Pons (tissue), 1 donor: ENCODE results near the gene LIMA1.
"Not testable (repeated sequence)": the region's sequence is repeated elsewhere in the genome, so short reads cannot be mapped to it uniquely, and the experiment has no call there.

Source experiments
- DNase-seq: peaks from one replicate; pipeline ENCODE4 v3.0.0-alpha.2; 2016; ENCODE audit warnings: low spot score

The LIMA1 gene

GRCh38 chr12:50185970-50186663 is 97.2 kb downstream of the LIMA1 start:
- no peak for DNase-seq

GRCh38 chr12:50185301-50185895 is 97.9 kb downstream of the LIMA1 start:
- DNase-seq: no peak

GRCh38 chr12:50184261-50184660 is 99.1 kb downstream of the LIMA1 start:
- DNase-seq: no peak

GRCh38 chr12:50182461-50182860 is 100.9 kb downstream of the LIMA1 start:
- DNase-seq: no peak

- no peak for DNase-seq
Observed at GRCh38 chr12:50181691-50182090, 101.6 kb downstream of the LIMA1 start.

- no peak for DNase-seq
Observed at GRCh38 chr12:50175716-50176026, 107.6 kb downstream of the LIMA1 start.

- DNase-seq: peak; percentile 86
Observed at GRCh38 chr12:50174971-50175715, 108.2 kb downstream of the LIMA1 start.

- DNase-seq: peak; percentile 97
Observed at GRCh38 chr12:50167049-50167828, 116.1 kb downstream of the LIMA1 start, which contains the start of gene CERS5. CERS5 (minus strand) TSS chr12:50167369; CDS start chr12:50167297, 72 bp downstream.

- DNase-seq: no peak
Observed at GRCh38 chr12:50166799-50167048, 116.6 kb downstream of the LIMA1 start.

GRCh38 chr12:50164963-50165362 is 118.4 kb downstream of the LIMA1 start:
- DNase-seq: no peak

- no peak for DNase-seq
Observed at GRCh38 chr12:50162230-50162629, 121.1 kb downstream of the LIMA1 start.

- DNase-seq: no peak
Observed at GRCh38 chr12:50160643-50161042, 122.7 kb downstream of the LIMA1 start.

GRCh38 chr12:50157259-50157658 is 126.1 kb downstream of the LIMA1 start:
- DNase-seq: no peak

- no peak for DNase-seq
Observed at GRCh38 chr12:50156641-50157040, 126.7 kb downstream of the LIMA1 start.

GRCh38 chr12:50154947-50155346 is 128.4 kb downstream of the LIMA1 start:
- not testable (repeated sequence) for DNase-seq

GRCh38 chr12:50151047-50151687 is 132.2 kb downstream of the LIMA1 start:
- no peak for DNase-seq

- no peak for DNase-seq
Observed at GRCh38 chr12:50149311-50149710, 134.0 kb downstream of the LIMA1 start.

- not testable (repeated sequence) for DNase-seq
Observed at GRCh38 chr12:50148011-50148410, 135.3 kb downstream of the LIMA1 start.

GRCh38 chr12:50147281-50147680 is 136.0 kb downstream of the LIMA1 start:
- DNase-seq: no peak

GRCh38 chr12:50145439-50145838 is 137.9 kb downstream of the LIMA1 start:
- DNase-seq: no peak

- no peak for DNase-seq
Observed at GRCh38 chr12:50142993-50143392, 140.3 kb downstream of the LIMA1 start.

GRCh38 chr12:50132505-50133135 is 150.7 kb downstream of the LIMA1 start:
- DNase-seq: peak; percentile 41
